HL-60/S4 (cell line): Measurements from ENCODE around the gene NEURL1.

ENCODE experiments used
- in situ Hi-C: fragments of 300-500 bp; cut with MboI; formaldehyde crosslinking; loops from 2 replicates; pipeline ENCODE4 v1.14.3; 2022; ENCODE audit warnings: low sequenced_read_pairs

The NEURL1 gene

DNA sequence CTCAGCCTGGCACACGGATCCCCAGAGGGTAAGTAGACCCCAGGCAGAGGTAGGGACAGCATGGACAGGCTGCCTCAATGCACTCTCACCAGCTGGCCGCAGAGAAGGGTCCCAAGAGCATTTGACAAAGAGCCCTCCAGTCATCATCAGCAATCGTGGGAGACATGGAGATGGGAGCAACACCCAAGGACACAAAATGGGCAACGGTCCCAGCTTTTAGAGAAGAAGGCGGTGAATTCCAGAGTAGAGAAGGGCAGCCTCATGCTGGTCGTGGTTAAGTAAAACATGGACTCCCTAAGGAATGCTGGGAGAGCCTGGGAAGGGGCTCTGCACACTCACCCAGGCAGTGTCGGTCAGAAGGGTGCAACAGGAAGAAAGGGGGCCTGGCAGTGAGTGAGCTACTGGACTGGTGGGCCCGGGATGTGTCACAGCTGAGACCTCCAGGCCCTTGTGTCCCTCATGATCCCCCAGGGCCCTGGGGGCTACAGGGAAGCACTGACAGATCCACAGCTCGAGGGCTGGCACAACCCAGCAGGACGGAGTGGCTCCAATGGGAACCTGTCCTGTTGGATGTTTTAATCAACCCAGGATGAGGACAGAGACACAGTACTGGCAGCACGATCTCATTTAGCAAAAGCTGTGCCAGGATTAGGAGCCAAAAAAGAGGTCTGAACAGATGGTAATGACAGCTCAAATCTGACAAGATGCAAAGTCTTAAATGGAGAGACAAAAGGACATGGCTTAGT lies 147.1 kb downstream of the NEURL1 start:
- in situ Hi-C loops = no loop called here

- in situ Hi-C loops = no loop called here
Measured at GRCh38 chr10:103641326-103641725, 147.8 kb downstream of the NEURL1 start.
